ENCODE data around the gene SPATA21. TPM values are rescaled to one million over a fixed set of nuclear protein-coding genes. Genes with fewer than 3 reads are reported as not detected.

SPATA21 gene
- total RNA-seq, 2 donors from 2014 or later = not detected

DNA sequence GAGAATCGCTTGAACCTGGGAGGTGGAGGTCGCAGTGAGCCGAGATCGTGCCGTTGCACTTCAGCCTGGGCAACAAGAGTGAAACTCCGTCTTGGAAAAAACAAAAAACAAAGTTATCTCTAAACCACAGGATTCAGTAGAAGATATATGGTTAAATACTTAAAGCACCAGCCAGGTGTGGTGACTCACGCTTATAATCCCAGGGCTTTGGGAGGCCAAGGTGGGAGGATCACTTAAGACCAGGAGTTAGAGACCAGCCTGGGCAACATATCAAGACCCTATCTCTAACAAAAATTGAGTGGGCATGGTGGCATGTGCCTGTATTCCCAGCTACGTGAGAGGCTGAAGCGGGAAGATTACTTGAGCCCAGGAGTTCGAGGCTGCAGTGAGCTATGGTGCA lies 8.9 kb upstream of the SPATA21 start:
- DNase-seq (ENCODE audit: low spot score) = no peak
- Histone ChIP-seq H3K4me3 (no peak overlapping the region), H3K27ac (no peak overlapping the region), H3K27me3 (replicated peaks; ENCODE audit: insufficient read depth) (no peaks in the 10 kb centered on the region), H3K4me1 (ENCODE audit: control insufficient read depth in 1 of 2, low read depth in 2 of 2) (peaks cover 11 to 20% of the 10 kb centered on the region in 2 donors), H3K9me3 (no peaks in the 10 kb centered on the region), H3K36me3 (peaks cover 54% of the 10 kb centered on the region)
- TF ChIP-seq, protein P1, sequence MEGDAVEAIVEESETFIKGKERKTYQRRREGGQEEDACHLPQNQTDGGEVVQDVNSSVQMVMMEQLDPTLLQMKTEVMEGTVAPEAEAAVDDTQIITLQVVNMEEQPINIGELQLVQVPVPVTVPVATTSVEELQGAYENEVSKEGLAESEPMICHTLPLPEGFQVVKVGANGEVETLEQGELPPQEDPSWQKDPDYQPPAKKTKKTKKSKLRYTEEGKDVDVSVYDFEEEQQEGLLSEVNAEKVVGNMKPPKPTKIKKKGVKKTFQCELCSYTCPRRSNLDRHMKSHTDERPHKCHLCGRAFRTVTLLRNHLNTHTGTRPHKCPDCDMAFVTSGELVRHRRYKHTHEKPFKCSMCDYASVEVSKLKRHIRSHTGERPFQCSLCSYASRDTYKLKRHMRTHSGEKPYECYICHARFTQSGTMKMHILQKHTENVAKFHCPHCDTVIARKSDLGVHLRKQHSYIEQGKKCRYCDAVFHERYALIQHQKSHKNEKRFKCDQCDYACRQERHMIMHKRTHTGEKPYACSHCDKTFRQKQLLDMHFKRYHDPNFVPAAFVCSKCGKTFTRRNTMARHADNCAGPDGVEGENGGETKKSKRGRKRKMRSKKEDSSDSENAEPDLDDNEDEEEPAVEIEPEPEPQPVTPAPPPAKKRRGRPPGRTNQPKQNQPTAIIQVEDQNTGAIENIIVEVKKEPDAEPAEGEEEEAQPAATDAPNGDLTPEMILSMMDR (IDR thresholded peaks at IDR 0.05) = no peak
- ATAC-seq (ENCODE audit: insufficient number of reproducible peaks, low FRiP score, low read depth) = no peak

DNA sequence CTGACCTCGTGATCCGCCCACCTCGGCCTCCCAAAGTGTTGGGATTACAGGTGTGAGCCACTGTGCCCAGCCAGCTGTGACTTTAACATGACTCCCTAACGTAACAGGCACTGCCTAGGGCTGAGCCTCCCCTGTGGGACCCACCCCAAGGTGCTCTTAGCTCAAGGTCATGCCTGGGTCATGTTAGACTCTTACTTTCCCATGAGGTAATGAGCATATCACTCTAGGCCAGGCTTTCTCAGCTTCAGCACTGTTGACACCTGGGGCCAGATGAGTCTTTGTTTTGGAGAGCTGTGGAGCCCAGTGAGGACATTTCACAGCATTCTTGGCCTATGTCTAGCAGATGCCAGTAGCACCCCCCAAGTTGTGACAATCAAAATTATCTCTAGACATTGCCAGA lies 7.8 kb upstream of the SPATA21 start:
- Histone ChIP-seq H3K9me3 (no peaks in the 10 kb centered on the region), H3K27me3 (replicated peaks; ENCODE audit: insufficient read depth) (no peaks in the 10 kb centered on the region), H3K36me3 (peaks cover 54% of the 10 kb centered on the region), H3K4me1 (ENCODE audit: control insufficient read depth in 1 of 2, low read depth in 2 of 2) (peaks cover 11 to 21% of the 10 kb centered on the region in 2 donors), H3K4me3 (no peak overlapping the region), H3K27ac (no peak overlapping the region)
- ATAC-seq (ENCODE audit: insufficient number of reproducible peaks, low FRiP score, low read depth) (no peak), DNase-seq (ENCODE audit: low spot score) (no peak)
- TF ChIP-seq, protein P1 (IDR thresholded peaks at IDR 0.05) = no peak

DNA sequence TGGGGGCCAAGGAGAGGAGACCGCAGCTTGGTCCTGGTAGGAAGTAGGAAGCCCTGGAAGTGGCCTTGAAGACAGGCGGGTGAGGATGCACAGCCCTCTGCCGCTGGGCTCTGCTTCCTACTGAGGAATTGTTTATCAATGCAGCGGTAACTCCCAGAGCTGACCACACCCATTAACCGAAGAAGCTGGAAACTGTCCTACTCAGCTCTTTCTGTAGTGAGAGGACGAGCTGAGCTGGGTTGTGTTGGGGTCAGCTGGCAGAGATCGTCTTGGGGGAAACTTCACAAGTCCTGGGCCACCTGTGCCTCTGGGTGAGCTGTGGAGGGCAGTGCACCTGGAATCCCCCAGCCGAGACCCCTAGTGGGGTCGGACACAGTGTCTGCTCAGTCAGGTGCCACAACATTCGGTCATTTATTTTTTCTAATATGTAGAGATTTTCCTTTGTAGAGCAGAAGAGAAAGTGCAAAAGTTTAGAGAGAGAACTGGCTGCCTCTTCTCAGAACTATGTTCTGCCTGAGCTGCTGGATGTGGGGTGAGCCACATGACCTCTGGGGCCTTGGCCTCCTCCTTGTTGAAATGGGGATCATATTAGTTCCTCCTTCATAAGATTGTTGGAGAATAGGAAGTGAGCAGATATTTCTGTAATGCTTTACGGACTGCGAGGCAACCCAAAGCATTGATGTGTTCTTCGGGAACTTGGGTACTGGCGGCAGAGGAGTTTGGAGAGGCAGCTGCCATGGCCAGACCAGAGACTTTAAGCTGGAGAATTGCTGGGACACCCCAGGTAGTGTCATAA lies 6.9 kb upstream of the SPATA21 start:
- H3K36me3 ChIP-seq = peaks cover 46% of the 10 kb centered on the region
- TF ChIP-seq, protein P1 (IDR thresholded peaks at IDR 0.05) = no peak
- no peaks in the 10 kb centered on the region for H3K9me3 ChIP-seq
- DNase-seq (ENCODE audit: low spot score) (no peak), ATAC-seq (ENCODE audit: insufficient number of reproducible peaks, low FRiP score, low read depth) (no peak)
- peaks cover 11 to 21% of the 10 kb centered on the region in 2 donors for H3K4me1 ChIP-seq (ENCODE audit: control insufficient read depth in 1 of 2, low read depth in 2 of 2)
- H3K27ac ChIP-seq = no peak overlapping the region
- no peak overlapping the region for H3K4me3 ChIP-seq
- H3K27me3 ChIP-seq (replicated peaks; ENCODE audit: insufficient read depth) = no peaks in the 10 kb centered on the region

DNA sequence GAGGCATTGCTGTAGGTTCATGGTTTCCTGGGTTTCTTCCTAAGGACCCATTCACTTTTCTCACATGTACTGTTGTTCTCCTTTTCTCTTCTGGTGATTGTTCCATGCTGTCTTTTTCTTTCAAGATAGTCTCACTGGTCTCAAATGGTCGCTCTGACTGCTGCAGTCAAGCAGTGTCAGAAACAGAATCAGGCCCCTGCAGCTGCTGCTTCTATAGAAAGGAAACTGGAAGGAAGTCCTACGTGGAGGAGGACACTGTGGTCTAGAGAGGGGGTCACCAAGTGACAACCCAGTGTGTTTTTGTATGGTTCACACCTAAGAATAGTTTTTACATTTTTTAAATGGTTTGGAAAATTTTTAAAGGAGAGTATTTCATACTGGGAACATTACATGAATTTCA lies 5.7 kb upstream of the SPATA21 start:
- H3K9me3 ChIP-seq = no peaks in the 10 kb centered on the region
- no peak overlapping the region for H3K4me3 ChIP-seq
- peaks cover 35% of the 10 kb centered on the region for H3K36me3 ChIP-seq
- peaks cover 11 to 21% of the 10 kb centered on the region in 2 donors for H3K4me1 ChIP-seq (ENCODE audit: control insufficient read depth in 1 of 2, low read depth in 2 of 2)
- H3K27ac ChIP-seq = no peak overlapping the region
- TF ChIP-seq, protein P1 (IDR thresholded peaks at IDR 0.05) = no peak
- ATAC-seq (ENCODE audit: insufficient number of reproducible peaks, low FRiP score, low read depth) (no peak), DNase-seq (ENCODE audit: low spot score) (no peak)
- H3K27me3 ChIP-seq (replicated peaks; ENCODE audit: insufficient read depth) = no peaks in the 10 kb centered on the region

DNA sequence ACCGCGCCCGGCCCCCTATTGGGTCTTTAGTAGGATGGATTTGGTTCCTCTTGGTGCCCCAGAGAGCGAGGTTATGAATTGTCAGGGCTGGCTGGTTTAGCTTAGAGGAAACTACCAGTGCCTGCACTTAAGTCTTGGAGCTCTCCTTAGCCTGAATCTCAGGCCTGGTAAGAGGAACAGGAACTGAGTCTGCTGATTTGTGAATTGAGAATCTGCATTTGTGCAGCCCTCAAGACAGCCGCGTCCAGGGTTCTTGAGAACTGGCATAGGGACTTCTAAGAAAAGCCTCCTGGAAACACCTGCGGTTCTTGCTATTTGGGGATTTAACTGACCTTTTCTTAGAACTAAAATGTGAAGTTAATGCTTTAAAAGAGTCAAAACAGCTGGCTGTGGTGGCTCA lies 5.0 kb upstream of the SPATA21 start:
- TF ChIP-seq, protein P1 (IDR thresholded peaks at IDR 0.05) = no peak
- ATAC-seq (ENCODE audit: insufficient number of reproducible peaks, low FRiP score, low read depth) (no peak), DNase-seq (ENCODE audit: low spot score) (no peak)
- Histone ChIP-seq H3K36me3 (peaks cover 28% of the 10 kb centered on the region), H3K4me1 (ENCODE audit: control insufficient read depth in 1 of 2, low read depth in 2 of 2) (peaks cover 11 to 21% of the 10 kb centered on the region in 2 donors), H3K4me3 (no peak overlapping the region), H3K9me3 (no peaks in the 10 kb centered on the region), H3K27me3 (replicated peaks; ENCODE audit: insufficient read depth) (no peaks in the 10 kb centered on the region), H3K27ac (no peak overlapping the region)

All from thoracic aorta (tissue), 2 donors.